Activated T-helper 1 cell treated with anti-CD3 and anti-CD28 coated beads, Interleukin-2, amount 50 U/mL, for 16 hours (primary cell): ENCODE measurements around the gene RUSC2.
"Not testable (repeated sequence)": the region's sequence is repeated elsewhere in the genome, so short reads cannot be mapped to it uniquely, and the experiment has no call there.

Experiments used
- DNase-seq, 2 donors: peaks; one replicate each; pipeline ENCODE4 v3.0.0-alpha.2; 2020; ENCODE audit warnings: low read depth in 1 of 2, low spot score in 1 of 2

The RUSC2 gene

DNA sequence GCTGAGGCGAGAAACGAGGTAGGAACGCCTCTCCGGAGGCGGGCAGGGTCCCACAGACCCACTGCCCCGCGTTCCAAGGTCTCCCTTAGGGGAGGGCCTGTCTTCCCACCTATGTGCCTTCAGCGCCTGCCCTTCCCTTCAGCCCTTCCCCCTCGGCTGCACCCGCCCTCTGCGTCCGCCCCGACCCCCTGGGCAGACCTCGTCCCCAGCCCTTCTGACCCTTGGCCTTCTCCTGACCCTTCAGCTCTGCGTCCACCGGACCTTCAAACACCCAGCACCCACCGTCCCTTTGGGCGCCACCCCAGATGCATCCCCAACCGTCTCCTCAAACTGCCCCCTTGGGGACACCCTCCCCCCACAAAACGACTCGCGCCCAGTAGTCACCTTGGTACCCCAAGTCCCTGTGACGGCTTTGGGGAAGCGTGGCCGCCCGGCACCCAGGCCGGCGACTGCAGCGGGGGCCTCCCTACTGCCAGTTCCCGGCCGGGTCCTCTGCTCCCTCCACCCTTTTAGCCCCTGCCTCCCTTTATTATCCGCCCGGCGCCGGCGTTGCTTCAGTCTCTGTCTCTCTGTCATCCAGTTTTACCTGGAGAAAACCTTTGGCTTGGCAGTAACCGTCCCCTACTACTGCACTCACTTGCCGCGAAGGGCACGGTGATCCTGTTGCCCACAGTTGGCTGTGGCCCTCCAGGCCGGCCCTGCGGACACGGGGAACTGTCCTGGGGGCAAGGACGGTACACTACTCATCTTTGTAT is 421 bp downstream of the RUSC2 start:
- DNase-seq = no peak

DNA sequence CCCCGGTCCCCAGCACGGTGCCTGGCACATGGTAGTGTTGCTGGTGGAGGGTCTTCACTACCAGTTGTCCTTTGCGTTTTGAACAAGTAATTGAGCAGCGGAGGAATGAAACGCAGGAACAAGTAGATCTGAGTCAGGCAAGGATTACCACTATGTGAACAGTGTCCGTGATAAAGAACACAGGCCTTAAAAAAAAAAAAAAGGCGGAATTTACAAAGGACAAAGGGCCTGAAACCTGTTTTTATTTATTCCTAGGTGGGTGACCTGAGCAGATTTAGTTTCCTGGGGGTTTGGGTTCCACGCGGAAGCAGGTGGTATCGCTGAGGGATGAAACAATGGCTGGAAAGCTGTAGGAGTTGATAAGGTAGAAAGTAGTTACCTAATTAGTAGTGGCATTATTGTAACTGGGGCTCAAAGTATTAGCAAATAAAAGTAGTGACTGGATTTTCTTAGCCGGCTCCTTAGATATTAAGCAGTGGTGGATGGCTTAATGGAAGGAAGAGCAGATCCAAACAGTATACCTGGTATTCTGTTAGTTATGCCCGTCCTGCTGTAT is 1.1 kb downstream of the RUSC2 start:
- DNase-seq = no peak

DNA sequence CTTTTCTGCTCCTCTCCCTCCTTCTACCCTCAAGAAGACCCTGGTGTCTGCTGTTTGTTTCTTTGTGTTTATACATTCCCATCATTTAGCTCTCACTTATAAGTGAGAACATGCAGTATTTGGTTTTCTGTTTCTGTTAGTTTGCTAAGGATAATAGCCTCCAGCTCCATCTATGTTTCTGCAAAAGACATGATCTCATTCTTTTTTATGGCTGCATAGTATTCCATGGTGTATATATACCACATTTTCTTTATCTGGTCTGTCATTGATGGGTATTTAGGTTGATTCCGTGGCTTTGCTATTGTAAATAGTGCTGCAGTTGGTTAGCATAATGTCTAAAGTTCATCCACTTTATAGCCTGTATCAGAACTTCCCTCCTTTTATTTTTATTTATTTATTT is 3.2 kb downstream of the RUSC2 start:
- DNase-seq = not testable (repeated sequence)

DNA sequence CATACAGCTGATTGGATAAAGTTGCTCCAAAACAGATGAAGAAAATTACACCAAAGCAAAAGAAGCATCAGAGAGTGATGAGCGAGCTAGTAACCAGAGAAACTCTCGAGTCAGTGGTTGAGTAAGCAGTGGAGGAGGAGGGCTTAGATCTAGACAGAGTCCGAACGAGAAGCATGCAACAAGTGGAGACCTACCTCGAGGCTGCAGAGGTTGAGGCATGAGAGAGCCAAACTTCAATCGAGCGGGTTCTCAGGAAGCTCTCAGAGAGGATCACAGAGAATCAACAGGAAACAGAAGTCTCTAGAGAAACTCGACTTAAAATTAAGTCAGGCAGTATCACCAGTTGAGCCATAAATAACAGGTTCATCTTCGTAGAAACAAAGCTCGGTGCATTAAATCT is 6.1 kb downstream of the RUSC2 start:
- DNase-seq = no peak

DNA sequence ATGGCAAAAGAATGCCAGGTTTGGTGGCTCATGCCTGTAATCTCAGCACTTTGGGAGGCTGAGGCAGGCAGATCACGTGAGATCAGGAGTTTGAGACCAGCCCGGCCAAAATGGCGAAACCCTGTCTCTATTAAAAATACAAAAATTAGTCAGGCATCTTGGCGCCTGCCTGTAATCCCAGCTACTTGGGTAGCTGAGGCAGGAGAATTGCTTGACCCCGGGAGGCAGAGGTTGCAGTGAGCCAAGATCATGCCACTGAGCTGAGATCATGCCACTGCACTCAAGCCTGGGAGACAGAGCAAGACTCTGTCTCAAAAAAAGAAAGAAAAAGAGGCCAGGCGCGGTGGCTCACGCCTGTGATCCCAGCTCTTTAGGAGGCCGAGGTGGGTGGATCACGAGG is 8.3 kb downstream of the RUSC2 start:
- not testable (repeated sequence) for DNase-seq

DNA sequence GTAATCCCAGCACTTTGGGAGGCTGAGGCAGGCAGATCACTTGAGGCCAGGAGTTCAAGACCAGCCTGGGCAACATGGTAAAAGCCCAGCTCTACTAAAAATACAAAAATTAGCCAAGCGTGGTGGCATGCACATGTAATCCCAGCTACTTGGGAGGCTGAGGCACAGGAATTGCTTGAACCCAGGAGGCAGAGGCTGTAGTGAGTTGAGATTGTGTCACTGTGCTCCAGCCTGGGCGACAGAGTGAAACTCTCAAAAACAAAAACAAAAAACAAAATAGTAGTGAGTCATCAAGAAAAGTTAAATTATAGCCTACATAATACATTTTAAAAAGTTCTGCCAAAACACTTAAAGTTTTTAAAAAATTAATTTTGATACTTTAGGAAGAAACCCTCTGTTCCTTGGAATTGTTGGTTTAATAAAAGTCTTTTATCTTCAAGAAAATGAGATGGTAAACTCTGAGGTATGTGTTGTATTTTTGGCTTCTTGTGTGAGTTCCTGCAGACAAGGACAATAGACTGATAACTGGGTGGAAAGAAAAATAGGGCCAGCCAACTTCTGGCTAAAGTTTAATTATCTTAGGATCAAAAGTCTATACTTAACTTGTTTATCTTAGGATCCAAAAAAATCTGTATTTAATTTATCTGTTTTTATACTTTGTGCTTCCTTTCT is 9.3 kb downstream of the RUSC2 start:
- no peak for DNase-seq

DNA sequence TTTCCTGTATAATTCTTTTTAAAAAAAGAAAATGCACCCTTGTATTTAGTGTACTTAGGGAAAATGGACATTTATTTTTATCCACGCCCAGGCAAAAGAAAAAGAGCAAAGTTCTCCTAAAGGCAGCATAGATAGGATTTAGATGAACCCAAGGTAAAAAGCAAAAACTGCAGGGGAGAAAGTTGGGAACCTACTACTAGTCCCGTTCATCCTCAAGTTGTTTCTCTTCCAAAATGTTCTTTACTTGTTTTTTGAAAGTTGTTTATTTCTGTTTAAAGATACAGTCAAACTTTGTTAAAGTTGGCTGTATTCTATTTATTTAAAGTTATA is 9.8 kb downstream of the RUSC2 start:
- no peak for DNase-seq

DNA sequence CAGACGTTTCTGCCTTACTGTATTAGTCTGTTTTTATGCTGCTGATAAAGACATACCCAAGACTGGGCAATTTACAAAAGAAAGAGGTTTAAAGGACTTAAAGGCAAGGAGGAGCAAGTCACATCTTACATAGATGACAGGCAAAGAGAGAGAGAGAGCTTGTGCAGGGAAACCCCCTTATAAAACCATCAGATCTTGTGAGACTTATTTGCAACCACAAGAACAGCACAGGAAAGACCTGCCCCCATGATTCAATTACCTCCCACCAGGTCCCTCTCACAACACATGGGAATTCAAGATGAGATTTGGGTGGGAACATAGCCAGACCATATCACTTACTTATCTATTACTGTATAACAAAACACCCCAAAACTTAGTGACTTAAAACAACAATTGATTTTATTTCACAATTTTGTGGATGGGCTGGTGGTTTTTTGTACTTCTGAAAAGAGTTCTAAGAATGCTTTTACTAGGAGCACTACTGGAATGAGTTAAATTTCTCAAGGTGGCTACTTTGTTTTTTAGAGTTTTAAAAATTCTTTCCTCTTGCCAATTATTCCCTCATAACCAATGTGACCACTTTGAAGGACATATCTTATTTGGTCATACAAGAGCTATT is 10.3 kb downstream of the RUSC2 start:
- no peak for DNase-seq

DNA sequence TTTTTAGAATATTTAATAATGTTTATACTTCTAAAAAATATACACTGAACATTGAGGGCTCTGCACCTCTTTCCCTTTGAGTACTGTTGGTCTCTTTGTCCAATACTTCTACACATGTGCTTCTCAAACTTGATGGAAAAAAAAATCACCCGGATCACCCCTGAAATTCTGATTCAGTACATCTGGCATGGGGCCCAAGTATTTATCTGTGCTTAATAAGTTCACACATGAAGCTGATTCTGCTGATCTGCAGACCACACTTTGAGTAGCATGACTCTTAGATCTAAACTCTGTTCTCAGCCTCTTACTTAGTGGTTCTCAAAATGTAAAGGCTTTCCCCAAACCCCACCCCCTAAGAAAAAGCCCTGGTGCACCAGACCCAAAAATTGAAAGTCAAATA is 12.0 kb downstream of the RUSC2 start:
- no peak for DNase-seq

DNA sequence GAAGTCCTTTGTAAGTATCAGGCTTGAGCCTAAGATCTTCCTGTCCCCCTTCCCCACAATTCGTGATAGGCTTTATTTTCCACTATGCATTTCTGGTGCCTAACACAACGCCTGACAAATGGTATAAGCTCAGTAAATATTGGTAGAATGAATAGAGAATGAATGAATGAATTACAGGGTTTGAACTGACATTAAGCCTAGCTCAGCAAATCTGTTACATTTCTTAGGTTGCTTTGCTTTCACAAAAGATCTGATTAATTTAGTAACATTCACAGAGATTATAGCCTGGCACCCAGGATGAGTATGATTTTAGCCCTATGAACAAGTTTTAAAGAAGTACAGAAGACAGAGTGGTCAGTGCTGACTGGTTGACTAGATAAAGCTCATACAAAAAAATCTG is 16.4 kb downstream of the RUSC2 start:
- DNase-seq = no peak

DNA sequence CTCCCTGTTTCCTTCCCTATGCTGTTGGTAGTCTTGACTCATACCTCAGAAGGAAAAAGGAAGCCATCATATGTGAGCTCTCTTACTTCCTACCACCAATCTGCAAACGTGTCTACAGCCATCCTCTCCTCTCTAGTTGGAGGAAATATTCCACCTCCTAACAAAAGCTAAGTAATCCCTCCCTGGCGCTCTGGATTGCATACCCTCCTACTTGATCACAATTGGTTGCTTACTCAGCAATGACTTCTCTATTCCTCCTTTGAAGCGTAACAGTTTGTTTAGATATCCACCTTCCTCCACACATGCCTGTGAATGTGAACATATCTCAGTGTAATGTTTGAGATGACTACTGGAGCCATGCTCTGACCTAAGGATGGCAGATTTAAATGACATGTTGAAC is 18.2 kb downstream of the RUSC2 start:
- DNase-seq = no peak

DNA sequence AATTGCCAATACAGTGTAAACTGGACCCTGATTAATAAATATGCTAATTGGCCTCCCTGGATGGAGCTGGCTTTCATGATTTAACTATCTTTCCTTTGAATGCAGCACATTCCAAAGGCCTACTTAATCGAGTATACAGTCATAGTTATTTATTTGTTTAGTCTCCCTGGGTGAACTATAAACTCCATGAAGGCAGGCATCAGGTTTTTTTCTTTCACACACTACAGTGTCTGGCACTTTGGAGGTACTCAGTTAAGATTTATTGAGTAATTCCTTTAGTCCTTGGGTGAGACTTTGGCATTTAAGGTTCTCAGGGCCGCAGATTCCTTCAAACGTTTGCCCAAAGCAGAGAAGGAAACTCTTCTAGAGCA is 20.5 kb downstream of the RUSC2 start:
- DNase-seq = no peak

DNA sequence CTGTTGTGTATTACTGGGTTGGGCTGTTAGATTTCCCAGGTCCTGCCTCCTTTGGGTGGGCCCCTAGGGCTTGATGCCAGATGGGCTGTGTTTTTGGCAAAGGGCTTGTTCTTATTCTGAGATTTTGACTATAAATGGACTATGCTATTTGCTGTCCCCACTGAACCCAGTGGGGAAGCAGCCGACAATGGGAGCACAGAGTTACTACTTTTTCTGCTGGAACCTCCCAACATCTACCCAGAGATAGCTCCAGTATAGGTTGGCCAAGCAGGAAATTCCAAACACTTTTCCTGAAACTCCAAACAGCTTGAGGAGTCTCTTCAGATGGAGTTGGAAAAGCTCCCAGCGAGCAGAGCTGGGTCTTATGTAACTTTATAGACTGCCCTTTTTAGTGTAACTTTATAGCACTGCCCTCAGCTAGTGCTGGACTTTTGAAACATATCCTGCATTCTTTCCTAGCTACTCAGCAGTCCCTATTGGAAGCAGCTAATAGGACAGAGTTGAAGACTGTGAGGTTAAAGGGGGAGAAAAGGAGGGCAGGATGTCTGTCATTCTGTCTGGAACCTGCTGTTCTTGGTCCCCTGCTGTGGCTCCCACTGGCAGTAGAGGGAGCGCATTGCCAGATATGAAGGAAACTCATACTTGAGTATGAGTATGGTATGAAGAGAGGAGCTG is 21.0 kb downstream of the RUSC2 start:
- DNase-seq = no peak

DNA sequence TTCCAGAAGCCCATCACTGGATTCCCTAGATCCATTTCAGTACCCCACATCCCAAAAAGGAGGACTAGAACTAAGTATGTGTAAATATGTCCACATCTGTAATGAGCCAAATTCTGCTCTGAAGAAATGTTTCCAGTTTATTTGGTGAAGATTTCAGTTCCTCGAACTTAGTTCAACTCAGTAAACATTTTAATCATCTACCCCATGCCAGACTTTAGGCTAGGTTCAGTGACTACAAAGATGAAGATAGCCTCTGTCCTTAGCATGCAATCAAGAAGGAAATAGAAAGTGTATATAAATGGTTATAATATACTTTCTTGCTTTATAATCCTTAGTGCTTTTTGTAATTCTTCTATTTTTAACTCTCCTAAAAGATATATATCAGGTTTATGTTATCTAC is 21.5 kb downstream of the RUSC2 start:
- no peak for DNase-seq

DNA sequence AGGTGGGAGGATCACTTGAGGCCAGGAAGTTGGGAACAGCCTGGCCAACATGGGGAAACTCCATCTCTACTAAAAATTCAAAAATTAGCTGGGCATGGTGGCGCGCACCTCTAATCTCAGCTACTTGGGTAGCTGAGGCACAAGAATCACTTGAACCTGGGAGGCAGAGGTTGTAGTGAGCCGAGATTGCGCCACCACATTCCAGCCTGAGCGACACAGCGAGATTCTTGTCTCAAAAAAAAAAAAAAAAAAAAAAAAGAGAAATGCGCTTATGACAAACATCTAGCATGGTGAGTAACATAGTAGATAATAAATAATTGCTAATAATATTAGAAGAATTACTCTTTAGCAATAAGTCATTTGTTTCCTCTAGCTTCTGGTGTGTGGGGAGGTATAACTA is 25.9 kb downstream of the RUSC2 start:
- no peak for DNase-seq

DNA sequence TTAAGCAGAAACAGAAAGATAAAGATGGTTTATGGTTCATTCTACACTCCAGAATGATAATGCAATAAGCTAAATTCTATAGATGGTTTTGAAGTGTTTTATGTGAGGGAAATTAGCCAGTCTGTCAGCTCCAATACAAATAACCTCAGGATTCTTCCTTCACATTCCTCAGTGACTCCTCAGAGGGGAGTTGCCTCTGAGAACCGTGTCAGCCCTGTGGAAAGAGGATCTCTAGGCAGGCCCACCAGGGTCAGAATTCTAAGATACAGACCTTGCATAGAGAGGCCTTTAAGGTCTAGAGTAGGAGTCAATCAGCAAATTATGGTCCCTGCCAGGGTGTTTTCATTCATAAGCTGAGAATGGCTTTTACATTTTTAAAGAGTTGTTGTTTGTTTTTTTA is 26.6 kb downstream of the RUSC2 start:
- no peak for DNase-seq

DNA sequence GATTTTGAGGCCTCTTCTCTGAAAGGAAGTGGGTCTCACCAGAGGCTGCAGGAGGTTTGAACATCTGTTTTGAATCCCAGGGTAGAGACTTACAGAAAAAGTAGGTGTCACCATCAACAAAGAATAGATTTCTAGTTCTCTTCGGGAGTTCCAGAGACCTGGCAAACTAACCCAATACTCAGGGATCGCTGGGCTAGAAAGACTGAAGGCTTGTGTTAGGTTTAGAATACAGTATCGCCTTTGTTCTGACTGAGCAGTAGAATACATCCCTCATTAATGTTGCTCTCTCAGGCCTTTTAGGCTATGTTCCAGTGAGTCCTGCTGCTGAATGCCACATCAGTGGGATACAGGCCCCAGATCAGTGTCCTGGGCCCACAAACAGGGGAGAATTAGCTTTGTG is 27.2 kb downstream of the RUSC2 start:
- DNase-seq = no peak

DNA sequence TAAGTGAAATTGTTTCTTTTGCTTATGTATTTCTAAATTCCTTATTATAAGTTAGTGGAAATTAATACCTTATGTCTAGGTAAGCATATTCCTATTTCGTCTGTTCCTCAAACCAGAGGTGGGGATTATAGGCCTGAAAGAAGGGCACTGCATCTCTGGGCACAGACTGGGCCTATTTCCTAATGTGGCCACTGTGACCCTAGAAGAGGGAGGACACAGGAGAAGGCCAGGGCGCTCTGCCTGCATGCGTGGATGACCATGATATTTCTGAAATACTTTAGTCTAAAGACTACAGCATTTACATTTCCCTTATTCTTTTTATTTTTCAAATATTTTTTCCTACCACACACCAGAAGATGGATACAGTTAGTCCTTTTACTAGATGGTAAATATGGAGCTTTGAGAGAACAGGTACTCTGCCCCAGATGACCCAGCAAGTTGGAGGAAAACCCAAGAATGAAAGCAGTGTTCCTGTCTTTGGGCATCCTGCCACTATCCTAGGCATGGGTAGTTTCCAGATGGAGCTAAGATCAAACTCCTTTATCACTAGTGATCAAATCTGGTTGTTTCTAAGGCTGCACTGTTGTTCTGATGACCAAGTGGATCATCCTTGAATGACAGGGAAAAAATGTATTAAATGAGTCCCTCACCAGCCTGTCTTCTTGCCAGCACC is 27.8 kb downstream of the RUSC2 start:
- DNase-seq = no peak

DNA sequence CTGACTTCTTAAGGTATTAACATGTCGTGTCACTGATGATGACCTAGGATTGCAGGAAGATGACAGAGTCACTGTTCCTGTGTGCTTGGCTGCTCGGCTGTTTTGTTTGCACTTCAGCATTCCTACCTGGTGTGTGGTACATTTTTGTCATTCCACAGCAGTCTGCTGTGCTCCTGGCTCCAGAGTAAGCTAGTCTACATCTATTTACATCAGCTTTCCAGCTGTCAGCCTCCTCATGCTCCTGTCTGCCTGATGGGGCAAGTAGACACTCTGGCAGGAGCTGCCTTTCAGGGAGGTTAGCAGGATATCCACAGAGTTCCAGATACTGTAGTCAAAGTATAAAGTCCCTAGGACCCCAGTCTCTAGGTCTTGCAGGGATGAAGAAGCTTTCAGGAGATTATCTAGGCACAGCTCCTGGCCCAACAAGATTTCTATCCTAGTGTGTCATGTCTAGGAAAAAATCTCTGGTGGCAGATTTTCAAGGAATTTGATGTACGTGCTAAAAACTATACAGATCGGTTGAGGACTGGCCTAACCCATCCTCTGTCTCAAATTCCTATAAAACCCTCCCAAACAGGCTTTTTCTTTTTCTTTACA is 28.4 kb downstream of the RUSC2 start:
- DNase-seq = no peak

DNA sequence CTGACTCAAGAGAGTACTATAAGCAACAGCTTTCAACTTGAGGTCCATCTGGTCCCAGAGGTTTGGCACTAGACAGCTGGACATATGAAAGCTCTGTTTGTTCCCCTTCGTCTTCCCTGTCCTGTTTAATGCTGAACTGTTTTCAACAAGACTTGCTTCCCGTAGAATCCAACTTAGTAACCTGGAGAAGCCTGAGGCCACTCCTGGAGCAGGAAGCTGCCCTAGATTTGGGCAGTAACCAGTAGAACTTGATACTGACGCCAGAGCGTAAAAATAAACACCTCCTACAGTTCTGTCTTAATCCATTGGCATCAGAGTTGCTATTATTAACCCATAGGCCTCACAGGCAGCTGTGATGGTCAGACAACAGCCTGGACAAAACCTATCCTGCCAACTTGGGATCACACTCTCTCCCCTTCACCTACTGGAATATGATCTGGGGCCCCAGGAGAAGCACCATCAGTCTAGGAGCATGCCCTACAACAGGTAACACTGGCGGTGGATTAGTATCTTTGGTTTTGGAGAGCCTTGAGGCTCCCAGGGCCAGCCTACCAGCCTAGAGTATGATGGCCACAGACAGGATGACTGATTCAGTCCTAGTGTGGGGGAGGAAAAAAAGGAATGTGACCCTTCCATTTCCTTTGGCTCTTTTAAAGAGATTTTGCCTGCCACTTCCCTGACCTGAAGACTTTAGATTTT is 29.2 kb downstream of the RUSC2 start:
- DNase-seq = no peak
